GM19099 (cell line): Measurements from ENCODE around the gene CCL20.

Source experiments
- POLR2A ChIP-seq: IDR thresholded peaks from 3 replicates; pipeline ENCODE4 v1.6.1; 2011; ENCODE audit warnings: low read depth; ENCODE audit not compliant: insufficient read length; ENCODE audit errors: extremely low read depth

The CCL20 gene

DNA sequence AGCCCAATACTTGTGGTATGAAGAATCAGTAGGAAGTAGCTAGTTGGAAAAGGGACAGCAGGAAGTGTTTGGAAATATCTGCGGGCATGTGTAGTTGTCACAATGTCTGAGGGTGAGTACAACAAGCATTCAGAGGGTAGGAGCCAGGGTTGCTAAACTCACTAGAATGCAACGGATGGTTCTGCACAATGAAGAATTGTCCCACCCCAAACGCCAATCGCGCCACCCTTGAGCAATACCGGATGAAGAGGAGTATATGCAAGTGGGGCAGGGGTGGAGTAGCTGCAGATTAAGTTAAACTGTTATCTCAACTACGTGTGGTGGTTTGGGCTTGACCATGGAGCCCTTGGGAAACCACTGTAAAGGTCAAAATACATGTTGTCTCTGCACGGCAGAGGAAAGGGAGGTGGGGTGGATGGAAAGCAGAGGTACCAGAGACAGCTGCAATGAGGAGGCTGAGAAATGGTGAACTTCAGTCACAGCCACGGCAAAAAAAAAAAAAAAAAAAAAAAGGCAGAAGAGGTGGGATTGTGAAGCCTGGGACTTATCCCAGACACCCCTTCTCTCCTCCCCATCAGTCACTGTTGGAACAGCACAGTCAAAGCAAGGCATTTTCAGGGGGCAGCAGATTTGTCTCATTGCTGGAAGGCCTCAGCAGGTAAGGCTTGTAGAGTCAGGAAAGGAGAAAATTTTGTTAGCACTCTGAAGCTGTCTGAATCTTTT lies 5.2 kb downstream of the CCL20 start:
- no peak for TF ChIP-seq POLR2A

DNA sequence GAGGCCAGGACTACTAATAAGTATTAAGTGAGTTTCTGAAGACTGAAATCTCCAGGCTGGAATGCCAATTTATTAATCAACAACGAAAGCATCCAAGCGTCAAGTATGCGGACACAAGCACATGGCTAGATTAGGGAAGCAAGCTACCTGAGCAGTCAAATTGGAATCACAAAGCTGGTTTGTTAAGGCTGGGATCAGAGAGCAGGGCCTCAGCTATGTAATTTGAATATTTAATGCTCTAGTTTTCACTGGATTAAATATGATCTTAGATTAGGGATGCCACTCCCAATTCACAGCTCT lies 5.7 kb downstream of the CCL20 start:
- TF ChIP-seq POLR2A = no peak

DNA sequence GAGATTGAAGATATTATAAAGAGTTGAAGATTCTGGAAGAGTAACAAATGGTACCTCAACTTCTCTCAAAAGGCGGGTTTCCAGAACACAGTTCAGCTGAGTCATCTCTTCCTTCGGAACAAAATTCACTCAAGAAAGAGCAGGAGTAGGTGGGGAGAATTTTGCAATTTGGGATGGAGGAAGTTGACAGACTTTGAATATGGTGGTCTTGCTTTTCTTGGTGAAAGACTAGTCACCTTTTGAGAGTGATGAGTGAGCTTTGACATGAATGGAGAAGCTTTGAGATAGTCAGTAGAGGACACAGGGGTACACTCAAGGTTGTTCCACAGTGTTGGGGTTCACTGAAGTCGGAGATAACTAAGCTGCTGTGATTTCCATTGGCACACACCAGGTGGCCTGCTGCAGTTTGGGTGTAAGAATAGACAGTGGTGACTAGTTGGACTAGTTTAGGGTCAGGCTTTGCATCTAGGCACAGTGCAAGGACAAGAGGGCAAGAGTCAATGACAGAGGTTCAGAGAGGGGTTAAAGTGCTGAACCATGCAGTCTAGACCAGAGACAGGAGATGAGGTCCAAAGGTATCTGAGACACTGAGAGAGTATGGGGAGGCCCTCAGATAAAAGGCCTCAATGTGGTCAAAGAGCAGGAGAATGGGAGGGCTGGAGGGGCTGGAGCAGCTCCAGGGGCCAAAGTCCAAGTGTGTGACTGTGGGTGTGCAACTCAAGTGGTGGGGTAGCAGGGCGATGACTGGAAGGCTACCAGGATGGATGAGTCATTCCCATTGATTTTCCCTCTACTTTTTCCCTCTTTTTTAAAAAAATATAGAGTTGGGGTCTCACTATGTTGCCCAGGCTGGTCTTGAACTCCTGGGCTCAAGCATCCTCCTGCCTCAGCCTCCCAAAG lies 7.7 kb downstream of the CCL20 start:
- no peak for TF ChIP-seq POLR2A

DNA sequence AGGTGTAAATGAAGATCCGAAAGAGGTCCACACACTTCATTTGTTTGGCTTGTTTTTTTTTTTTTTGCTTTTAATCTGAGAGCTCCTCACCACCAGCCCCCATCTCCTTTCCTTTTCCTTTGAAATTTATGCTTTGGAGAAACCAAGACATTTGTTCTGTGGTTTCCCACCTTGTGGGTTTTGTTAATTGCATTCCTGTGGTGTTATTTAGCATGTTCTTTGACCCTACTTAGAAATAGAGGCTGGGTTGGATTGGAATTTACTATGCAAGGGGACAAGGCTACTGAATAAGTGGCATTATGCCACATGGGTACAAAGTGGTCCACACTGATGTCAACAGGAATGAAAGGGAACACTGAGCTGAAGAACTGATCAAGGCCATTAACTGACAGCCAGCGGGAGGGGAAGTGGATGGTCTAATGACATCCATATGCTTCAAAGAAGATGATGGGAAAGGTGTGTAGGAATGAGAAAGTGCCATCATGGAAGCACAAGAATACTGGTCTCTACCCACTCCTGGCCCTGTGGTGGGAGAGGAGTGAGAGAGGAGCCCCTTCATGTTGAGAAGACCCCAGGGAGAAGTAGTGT lies 8.9 kb downstream of the CCL20 start:
- no peak for TF ChIP-seq POLR2A

DNA sequence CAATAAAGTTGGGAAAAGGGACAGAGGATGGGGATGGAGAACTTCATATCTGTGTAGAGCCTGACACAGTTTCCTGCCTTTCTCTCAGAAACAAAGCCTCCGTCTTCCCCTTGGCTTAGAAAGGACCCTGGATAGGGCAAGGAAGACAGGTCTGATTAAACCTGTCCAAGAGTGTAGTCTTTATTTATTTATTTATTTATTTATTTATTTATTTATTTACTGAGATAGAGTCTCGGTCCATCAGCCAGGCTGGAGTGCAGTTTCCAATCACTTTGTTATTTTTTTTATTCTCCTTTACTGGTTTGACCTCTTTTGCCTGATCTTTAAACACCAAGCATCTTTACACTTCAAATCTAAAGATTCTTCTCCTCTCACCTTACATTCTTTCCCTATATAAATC lies 10.3 kb downstream of the CCL20 start:
- TF ChIP-seq POLR2A = no peak

DNA sequence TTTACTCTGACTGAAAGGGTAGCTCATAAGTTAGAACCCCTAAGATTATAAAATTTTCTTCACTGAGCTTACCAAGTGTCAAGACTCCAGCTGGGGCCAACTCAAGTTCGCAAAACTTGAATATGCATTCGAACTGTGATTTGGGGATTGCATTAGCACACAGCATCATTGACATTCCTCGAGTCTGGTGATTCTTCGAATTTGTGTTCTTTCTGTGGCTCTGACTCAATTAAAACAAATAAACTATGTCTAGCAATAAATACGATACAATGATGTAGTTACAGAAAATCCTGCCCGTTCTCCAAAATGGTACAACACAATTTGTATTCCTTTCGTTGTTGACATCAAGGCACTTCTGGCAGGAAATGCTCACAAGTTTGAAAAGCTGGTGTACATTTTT lies 11.1 kb downstream of the CCL20 start:
- TF ChIP-seq POLR2A = no peak

DNA sequence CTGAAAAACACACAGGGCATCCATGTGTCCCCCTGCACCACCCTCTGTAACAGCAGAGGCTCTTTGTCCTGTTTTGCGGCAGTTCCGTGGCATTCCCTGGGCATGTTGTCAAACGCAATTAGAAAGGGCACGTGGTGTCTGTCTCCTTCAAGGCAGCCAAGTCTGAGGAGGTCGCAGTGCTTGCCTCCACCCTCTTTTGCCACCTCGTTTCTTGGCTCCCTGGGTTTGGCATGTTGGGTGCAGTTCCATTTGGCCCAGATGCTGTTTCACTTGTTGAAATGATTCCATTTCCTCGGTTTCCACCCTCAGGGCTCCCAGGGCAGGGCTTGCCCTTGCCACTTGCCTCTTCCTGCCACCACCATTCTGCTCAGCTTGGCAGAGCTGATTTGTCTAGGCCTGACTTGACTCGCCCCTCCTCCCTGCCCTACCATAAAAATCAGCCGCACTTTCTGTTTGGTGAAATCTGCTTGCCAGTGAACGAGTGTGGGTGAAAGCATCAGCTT lies 12.4 kb downstream of the CCL20 start:
- TF ChIP-seq POLR2A = no peak

DNA sequence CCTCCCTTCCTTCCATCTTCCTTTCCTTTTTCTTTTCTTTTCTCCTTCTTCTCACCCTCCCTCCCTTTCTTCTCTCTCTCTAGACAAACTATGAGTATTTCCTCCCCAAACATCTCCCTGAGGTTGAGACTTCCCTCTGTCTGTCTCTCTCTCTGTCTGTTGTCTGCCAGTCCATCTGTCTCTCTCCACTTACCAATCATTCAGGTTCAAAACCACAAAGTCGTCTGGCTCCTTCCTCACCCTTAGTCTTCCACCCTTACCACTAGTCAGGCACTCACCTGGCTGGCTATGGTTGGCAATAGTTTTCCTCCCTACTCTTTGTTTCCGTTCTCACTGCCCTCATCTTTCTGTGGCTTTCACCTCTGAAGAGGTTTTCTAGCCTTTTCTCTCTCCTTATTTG lies 12.9 kb downstream of the CCL20 start:
- TF ChIP-seq POLR2A = no peak

DNA sequence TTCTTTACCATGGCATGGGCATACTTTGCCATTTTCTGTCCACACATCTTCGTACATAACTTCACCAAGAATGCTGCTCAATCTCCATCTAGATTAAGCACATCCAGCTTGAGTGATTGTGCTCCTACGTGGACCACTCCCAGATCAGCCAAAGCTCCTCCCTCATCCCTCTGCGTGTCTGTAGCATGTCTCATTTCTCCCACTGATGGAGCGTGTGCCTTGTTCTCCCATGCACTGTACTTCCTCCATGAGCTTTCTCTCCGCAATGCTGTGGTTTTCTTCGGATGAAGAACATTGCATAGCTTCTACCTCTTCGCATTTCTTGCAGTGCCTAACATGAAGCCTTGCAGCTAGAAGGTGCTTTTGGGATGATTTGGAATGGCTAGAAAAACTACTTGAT lies 13.5 kb downstream of the CCL20 start:
- no peak for TF ChIP-seq POLR2A

DNA sequence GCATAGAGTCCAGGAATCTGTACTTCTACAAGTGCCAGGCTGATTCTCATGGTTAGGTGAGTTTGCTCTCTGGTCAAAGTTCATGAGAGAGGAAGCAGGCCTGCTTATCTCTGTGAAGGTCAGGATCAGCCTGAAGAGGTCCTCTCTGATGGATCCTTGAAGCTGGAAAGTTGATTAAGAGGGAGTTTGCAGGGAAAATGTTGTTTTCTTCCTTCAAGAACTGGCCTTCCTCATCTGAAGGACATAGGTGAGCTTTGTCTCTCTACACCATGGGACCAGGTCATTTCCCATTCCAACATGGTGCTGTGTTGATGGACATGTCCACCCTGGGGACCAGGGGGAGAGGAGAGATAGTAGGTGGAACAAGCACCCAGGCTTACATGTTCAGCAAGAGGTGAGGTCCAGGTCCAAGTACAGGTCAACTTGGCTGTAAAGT lies 14.9 kb downstream of the CCL20 start:
- no peak for TF ChIP-seq POLR2A

DNA sequence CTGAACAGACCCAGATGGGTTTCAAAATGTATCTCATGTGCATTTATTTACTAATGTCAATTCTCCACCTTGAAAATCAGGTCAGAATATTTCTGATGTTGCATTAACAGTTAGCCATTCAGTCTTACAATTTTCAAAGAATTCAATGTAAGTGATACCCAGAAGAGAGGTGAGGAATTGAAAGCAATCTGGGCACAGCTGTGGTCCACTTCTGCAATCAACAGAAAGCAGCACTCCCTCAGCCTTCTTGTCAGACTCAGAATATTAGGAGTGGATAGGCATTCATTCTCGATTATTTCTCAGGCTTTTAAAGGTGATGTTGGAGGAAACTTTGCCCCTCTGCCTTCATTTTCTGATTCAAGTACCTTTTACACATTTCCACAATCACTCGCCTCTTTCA lies 15.7 kb downstream of the CCL20 start:
- no peak for TF ChIP-seq POLR2A

DNA sequence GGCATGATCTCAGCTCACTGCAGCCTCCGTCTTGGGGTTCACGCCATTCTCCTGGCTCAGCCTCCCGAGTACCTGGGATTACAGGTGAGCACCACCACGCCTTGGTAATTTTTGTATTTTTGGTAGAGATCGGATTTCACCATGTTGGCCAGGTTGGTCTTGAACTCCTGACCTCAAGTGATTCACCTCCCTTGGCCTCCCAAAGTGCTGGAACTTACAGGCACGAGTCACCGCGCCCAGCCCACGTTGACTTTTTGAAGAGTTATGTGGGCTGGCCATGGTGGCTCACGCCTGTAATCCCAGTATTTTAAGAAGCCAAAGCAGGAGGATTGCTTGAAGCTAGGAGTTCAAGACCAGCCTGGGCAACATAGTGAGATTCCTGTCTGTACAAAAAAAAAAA lies 20.8 kb downstream of the CCL20 start:
- no peak for TF ChIP-seq POLR2A

DNA sequence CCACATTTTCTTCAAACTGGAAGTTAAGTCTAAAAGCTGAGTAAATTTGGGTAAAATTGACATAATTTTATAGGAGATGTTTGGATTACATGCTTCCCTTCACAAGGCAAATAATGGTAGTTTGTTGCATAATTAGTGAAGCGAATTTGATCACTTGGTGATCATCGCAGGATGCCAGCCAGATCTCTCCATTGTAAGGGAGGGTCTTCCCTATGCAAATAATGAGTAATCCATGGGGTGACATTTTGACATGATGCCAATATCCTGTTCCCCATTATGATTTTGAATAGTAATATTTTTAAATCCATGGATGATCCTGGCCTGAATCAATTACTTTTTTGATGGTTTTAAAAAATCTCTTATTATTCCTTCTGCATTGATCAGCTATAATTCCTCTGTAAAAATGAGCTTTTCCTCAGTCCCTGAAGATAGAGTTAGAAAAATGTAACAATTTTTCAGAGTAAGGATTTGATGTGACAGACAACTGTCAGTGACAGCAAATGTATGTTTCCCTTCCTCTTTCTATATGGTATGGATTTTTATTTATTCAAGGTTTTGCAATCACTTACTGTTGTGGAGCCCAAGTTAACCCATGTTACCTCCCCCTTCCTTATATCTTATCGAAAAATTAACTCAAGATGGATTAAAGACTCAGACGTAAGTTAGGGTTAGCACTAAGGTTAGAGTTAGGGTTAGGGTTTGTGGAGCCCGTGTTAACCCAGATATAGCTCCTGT lies 21.4 kb downstream of the CCL20 start:
- TF ChIP-seq POLR2A = no peak

DNA sequence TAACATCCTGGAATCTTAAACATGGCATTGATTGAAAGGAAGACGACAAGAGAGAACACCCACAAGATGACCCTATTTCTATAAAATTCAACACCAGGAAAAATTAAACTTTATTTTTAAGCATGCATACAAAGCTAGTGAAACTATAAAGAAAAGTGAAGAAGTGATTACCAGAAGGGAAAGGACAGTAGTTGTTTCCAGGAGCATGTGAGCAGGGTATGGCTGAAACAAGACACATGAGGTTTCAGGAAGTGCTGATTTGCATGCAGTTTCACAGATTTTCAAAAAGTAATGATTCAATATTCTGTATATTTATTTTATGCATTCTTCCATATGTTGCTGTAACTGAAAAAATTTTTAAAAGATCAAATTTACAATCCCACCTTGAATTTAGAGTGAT lies 33.2 kb downstream of the CCL20 start:
- no peak for TF ChIP-seq POLR2A

DNA sequence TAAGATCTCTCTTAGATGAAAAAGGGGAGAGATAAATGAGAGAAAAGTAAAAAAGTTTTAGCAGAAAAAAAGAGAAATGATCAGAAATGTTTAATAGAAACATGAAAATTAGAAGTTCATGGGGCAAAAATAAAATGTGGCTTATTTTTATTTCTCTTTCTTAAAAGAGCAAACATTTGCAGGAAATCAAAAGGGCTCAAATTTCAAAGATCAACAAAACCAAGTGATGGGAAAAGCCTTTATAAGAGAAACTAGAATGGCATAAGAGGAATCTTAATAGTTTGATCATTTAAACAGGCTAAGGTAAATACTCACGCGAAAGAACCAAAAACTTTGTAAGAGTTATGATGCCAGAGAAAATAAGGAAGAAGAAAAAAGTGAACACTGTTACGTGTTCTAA lies 34.5 kb downstream of the CCL20 start:
- TF ChIP-seq POLR2A = no peak
